ENCODE measurements around the gene CDR2L.
"Not testable (repeated sequence)": the region's sequence is repeated elsewhere in the genome, so short reads cannot be mapped to it uniquely, and the experiment has no call there.

CDR2L gene

DNA sequence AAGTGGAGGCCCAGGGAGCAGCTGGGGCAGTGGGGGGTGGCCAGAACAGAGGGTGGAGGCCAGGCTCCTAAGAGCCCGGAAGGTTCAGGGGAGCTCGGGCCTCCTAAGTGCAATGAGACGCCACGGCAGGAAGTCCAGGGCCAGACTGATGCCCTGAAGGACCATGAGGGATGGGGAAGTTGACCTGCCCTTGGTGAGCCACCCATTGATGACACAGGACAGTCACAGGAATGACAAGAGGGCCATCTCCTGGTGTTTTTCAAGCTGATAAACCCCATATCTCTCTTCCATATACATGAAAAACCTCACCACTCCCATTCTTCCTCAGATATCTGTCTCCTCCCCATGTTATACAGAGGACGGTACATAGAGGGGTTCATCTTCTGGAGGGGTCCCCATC is 19.2 kb downstream of the CDR2L start:
- in situ Hi-C loops (cut with MboI; ENCODE audit: low sequenced_read_pairs) = no loop called here

DNA sequence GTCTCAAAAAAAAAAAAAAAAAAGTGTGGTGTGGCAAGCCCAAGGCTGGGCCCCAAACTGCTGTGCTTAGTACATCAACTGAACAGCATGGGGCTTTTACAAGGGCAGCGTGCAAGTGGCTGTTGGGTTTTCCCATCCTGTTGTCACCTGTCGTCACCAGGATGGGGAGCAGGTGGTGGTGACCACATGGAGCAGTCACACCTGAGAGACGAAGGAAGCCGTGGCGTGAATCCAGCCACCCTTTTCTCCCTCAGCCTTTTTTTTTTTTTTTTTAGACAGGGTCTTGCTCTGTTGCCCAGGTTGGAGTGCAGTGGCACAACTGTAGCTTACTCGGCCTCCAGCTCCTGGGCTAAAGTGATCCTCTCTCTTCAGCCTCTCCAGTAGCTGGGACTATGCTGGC is 20.9 kb downstream of the CDR2L start:
- in situ Hi-C loops (cut with MboI; ENCODE audit: low sequenced_read_pairs) = no loop called here

DNA sequence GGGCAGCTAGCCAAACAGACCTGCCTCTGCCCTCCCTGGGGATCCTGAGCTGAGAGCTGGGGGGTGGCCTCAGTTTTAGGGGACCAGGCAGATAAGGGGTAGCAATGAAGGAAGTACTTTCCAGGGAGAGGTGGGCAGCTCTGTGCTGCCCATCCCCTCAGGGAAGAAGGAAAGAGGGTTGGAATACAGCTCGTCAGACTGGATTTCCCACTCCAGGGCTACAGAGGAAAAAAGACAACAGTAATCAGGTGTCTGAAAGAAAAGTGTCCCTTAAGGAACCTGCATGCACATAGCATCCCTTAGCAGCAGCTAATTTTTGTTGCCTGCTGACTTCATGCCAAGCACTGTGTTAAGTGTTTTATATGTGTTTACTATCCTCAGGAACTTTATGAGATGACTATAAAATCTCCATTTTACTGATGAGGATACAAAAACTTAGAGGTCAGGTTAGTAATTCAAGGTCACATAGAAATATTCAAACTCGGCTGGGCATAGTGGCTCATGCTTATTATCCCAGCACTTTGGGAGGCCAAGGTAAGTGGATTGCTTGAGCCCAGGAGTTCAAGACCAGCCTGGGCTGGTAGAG is 21.8 kb downstream of the CDR2L start:
- in situ Hi-C loops (cut with MboI; ENCODE audit: low sequenced_read_pairs) = no loop called here

DNA sequence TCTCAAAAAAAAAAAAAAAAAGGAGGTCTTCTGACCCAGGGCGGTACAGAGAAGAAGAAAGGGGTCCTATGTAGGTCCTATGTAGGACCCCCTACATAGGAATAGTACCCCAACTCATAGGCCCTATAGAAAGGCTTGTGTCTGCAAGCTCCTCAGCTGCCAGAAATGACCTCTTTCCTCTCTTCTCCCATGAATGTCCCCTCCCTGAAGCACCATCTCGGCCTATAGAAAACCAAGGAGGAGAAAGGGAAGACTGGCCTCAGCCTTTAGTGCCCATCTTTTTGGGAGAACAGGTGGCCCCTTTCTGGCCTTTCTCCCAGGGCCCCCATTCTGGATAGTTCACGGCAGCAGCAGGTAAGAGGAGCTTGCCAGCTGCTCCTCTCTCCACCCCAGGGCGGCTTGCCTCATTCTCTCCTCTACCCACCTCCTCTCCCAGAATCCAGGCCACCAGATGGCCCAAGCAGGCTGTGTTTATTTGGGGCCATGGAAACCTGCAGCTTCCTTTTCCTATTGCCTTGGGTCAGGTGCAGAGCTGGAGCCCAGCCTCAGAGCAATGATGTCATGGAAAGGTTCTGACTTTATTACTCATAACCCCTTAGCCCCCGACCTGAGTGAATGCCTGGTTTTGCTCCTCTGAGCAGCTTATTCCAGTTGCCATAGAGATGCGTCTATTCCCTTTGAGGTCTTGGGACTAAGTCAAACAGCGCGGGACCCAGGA is 23.4 kb downstream of the CDR2L start:
- in situ Hi-C loops (cut with MboI; ENCODE audit: low sequenced_read_pairs) = no loop called here

DNA sequence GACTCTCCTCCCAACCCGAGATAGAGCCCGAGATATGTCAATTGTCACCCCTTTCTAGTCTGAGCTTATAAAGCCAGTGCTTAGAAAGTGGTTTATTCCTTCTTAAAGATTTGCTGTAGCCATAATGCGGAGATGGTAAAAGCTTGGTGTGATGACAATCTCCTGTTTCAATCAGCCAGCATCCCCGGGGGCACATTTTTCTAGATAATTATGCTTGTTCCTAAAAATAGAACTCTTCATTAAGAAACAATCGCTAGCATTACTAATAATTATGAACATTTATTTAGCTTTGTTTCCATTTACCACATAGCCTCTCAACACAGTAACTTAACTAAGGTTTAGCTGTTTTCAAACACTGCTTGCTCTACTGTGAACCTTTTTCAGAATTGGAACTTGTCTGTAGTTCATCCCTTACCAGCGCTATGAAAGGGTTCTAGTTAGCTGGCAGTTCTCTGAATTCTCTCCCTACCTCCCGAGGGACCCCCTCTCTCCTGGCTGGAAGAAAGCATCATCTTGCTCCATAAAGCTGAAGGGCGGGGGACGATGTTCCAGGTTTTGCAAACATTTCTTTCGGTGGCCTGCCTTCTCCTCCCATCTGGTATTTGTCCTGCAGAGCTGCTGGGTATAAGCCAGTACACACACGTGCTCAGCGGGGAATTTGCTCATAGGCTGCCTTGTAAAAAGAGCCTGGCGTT is 24.1 kb downstream of the CDR2L start:
- in situ Hi-C loops (cut with MboI; ENCODE audit: low sequenced_read_pairs) = no loop called here

DNA sequence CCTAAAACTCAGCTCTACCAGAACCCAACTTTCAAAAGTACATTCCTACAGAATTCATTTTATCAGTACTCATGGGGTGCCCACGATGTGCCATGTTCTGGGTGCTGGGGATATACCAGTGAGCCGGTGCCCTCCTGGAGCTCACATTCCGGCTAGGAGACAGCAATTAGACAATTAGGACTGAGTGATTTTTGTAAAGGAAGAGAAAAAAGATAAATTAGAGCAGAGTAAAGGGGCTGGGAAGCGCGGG is 24.6 kb downstream of the CDR2L start:
- in situ Hi-C loops (cut with MboI; ENCODE audit: low sequenced_read_pairs) = no loop called here

DNA sequence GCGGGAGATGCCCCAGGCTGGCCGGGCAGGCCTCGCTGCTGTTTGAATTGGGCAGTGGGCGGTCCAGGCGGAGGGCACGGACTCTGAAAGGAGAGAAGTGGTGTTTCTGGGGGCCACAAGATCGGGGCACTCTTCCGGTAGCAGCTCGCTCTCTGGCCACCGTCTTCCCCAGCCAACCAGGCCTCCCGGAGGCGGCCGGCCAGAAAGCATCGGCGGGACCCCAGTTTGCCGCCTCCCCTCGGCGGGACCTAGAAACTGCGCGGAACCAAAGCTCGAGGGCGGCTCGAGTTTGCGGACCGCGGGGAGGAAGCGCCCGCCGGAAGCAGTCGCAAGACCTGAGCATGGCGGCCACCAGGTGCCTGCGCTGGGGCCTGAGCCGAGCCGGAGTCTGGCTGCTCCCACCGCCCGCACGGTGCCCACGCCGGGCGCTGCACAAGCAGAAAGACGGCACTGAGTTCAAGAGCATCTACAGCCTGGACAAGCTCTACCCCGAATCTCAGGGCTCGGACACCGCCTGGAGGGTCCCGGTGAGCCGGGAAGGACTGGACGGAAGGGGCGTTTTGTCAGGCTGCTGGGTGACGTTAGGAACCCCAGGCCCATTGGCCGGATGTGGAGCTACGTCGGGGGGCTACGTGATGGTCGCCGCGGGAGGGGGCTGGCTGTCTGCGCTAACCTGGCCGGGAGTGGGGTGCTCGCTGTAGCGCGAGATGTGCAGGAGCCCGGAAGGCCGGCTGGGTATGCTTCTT is 25.1 kb downstream of the CDR2L start, which contains the start of gene MRPL58:
Gene MRPL58, plus strand, starts transcription at position 325 of the 746 bp plus-strand sequence. Its CDS starts 17 bp downstream, at position 342.
- in situ Hi-C loops (cut with MboI; ENCODE audit: low sequenced_read_pairs) = no loop called here

DNA sequence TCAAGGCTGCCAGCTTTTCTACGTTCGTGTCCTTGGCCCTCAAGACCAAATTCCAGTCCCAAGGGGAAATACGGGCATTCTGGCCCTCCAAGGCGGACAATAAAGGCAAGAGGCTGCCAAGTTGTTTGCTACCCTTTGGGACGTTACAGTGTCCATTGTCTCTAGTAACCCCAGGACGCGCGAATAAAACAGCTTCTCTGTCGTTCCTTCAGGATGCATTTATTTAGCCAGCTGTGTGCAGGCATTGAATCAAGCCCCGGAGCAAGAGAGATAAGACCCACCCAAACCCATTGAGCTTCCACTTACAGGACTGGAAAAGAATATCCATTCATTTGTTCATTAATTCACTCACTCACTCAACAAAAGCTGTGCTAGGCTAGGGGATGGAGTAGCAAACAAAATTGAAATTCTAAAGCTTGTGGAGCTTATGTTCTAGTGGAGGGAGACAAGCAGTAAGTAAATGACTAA is 25.7 kb downstream of the CDR2L start:
- in situ Hi-C loops (cut with MboI; ENCODE audit: low sequenced_read_pairs) = no loop called here

DNA sequence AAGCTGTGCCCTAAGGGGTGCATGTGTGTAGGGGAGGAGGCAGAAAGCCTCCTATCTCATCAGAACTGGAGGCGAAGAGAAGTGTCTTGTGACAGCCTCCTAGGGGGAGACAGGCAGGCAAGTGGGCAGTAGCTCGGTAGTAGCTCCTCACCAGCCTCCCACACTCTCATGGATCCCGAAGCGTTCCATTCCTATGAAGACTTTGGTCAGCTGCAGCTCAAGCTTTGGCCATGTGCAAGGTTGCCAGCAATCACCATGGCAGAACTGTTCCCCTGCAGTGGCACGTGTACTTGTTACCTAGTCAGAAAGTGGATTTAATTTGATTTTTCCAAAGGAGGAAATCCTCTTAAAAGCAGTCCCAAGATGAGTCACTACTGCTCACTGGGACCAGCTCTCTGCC is 31.7 kb downstream of the CDR2L start:
- in situ Hi-C loops (cut with MboI; ENCODE audit: low sequenced_read_pairs) = no loop called here

DNA sequence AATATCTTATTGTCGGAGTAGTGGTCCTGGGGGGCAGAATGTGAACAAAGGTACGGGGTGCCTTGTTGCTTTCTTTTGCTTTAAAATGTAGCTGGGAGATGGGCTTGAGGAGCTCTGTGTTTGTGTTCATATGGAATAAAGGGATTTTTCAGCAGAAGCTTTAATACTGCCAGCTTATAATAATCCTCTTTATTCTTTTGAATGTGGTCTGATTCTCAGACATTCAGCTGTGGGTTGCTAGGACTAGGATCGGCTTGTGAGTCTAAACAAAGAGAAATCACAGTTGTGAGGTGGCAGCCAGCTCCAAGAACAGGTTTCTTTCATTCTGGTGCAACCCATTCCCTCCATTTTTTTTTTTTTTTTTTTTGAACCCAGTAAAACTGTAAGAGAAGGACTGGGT is 32.3 kb downstream of the CDR2L start:
- in situ Hi-C loops (cut with MboI; ENCODE audit: low sequenced_read_pairs) = no loop called here

DNA sequence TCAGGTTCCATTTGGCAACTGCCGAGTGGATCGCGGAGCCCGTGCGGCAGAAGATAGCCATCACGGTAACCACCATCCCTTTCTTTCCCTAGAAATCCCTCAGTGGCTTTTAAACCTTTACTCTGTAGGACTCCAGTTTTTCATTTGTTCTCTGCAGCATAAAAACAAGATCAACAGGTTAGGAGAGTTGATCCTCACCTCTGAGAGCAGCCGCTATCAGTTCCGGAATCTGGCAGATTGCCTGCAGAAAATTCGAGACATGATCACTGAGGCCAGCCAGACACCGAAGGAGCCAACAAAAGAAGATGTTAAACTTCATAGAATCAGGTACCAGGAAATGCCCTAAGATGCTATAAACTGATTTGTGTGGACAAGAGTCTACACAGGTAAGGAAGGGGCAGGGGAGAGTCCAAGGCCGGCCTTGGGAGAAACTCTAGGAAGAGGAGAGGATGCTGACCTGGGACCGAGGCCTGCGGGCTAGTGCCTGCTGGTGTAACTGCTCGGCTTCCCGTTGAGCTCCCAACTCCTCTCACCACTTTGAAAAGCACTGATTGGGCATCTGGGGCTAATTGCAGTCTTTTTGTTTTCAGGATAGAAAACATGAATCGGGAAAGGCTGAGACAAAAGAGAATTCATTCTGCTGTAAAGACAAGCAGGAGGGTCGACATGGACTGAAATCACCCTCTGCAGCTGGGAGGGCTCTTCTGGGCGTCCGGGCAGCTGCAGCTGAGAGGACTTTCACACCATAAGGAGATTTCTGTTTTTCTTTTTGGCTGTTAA is 33.1 kb downstream of the CDR2L start:
- in situ Hi-C loops (cut with MboI; ENCODE audit: low sequenced_read_pairs) = no loop called here

DNA sequence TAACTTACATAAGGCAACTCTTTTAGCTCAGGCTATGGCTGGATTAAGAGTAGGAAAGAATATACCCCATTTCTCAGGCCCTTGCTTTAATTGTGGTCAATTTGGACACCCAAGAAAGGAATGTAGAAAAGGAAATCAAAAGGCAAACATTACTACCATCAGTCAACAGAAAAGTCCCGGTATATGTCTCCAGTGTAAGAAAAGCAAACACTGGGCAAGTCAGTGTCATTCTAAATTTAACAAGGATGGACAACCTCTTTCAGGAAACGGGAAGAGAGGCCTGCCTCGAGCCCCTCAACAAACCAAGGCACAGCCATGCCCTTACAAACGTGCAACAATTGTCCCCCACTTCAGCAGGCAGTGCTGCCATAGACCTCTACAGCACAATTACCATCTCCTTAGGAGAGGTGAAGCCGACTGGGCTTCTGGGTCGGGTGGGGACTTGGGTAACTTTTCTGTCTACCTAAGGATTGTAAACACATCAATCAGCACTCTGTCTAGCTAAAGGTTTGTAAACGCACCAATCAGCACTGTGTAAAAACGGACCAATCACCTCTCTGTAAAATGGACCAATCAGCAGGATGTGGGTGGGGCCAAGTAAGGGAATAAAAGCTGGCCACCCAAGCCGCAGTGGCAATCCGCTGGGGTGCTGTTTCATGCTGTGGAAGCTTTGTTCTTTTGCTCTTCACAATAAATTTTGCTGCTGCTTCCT is 37.4 kb downstream of the CDR2L start:
- in situ Hi-C loops (cut with MboI; ENCODE audit: low sequenced_read_pairs) = no loop called here

DNA sequence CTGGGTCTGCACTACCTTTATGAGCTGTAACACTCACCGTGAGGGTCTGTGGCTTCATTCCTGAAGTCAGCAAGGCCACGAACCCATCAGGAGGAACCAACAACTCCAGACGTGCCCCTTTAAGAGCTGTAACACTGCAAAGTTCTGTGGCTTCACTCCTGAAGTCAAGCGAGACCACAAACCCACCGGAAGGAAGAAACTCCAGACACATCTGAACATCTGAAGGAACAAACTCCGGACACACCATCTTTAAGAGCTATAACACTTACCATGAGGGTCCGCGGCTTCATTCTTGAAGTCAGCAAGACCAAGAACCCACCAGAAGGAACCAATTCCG is 37.9 kb downstream of the CDR2L start:
- in situ Hi-C loops (cut with MboI; ENCODE audit: low sequenced_read_pairs) = not testable (repeated sequence)

DNA sequence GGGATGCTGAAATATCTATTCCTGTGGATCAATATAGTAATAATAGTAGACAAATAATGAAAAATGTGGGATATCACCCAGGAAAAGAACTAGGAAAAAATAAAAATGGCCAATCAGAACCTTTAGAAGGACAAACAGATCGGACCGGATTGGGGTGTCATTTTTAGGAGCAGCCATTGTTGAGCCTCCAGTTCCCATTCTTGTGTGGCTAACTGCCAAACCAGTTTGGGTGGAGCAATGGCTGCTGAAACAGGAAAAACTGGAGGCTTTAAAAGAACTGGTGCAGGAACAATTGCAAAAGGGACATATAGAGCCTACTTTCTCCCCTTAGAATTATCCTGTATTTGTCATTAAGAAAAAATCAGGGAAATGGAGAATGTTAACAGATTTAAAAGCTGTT is 39.2 kb downstream of the CDR2L start:
- in situ Hi-C loops (cut with MboI; ENCODE audit: low sequenced_read_pairs) = not testable (repeated sequence)

DNA sequence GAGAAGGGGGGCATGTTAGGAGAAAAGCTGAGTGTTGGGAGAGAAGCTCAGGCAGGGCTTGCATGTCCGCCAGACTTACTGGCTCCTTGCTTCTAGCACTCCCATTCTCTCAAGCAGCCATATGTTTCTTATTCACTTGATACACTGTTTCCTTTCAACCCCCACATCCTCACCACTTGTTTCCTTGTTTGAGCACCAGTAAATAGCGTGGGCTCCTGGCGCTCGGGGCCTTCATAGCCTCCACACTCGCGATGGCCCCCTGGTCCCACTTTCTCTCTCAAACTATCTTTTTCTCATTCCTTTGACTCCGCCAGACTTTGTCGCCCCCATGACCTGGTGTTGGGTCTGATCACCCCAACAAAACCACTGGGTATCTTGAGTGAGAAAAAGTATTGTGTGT is 42.7 kb downstream of the CDR2L start:
- in situ Hi-C loops (cut with MboI; ENCODE audit: low sequenced_read_pairs) = no loop called here

DNA sequence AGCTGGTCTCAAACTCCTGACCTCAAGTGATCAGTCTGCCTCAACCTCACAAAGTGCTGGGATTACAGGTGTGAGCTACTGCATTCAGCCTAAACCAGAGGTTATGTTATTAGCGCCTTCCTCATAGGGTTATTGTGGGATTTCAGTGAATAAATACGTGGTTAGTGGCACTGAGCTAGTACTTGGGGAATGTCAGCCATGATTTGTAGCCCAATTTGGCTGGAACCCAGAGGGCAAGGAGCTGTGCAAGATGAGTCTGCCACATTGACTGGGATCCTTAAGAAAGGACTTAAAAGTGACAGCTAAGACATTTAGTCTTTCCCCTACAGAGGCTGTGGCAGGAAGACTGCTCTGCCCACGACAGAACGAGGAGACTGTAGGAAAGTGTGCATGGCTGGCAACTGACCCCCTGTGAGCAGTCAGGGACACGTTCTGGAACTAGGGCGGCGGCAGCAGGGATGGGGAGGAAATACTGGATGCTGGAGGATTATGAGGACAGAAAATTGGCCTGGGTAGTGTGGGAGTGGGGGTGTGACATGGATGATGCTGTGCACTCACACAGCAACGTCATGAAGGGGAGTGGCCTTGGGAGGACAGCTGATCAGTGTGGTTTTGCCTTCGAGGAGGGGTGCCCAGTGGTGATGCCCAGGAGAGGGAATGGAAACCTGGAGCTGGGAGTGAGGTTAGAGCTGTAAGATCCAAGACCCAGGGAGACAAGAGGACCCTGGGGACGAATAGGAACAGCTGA is 44.7 kb downstream of the CDR2L start:
- in situ Hi-C loops (cut with MboI; ENCODE audit: low sequenced_read_pairs) = no loop called here

DNA sequence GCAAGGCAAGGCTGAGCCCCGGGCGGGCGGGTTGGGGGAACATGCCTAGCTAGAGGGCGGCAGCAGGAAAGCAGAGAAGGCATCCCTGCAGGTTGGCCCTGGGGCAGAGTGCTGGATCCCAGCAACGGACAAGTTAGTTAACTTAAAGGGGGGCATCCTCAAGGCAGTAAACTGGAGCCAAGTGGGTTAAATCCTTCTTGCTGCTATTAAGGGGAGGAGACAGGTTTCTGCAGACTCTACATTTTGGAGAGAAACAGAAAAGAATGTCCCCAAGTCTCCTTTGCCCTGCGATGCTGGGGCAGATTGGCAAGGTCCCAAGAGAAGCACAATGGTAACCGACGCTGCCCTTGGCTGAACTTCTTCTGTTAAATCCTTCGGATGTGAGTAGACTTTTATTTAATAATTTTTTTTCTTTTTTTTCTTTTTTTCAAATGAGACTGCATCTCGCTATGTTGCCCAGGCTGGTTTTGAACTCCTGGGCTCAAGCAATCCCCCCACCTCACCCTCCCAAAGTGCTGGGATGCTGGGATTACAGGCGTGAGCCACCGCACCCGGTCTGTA is 45.4 kb downstream of the CDR2L start:
- in situ Hi-C loops (cut with MboI; ENCODE audit: low sequenced_read_pairs) = no loop called here

DNA sequence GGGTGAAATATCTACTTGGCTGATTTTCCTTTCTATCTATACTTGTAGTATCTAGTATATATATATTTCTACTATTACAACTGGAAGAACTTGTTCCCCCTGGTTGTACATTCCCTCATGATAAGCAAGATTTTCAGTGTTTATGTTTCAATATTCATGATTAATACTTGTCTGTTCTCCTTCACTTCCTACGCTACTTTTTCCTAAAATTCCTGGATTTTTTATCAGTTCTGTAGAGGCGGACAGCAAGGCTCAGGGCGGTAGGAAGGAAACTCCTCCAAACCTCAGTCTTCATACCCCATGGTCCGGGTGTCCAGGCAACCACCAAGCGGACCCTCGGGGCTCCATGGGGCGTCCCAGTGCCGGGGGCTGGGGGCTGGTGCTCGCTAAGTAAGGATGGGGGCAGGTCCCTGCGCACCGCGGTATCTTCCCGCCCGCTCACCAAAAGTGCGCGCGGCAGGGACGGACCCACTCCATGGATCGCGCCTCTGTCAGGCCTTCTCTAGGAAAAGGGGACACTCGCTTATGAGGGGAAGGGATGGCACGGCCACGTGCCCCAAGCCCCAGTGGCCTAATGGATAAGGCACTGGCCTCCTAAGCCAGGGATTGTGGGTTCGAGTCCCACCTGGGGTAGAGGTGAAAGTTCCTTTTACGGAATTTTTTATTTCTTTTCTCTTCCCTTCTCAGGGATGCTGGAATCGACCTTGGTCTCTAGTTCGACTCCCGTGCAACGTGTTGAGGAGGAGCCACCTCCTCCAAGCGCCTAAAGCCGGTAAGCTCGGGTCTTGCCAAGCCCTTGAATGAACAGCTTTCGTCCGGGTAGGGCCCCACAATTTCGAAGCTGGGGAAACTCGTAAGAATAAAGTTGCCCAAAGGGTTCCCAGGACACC is 46.2 kb downstream of the CDR2L start:
- in situ Hi-C loops (cut with MboI; ENCODE audit: low sequenced_read_pairs) = no loop called here
